ENCODE results near the gene FHL2.

Gene FHL2

DNA sequence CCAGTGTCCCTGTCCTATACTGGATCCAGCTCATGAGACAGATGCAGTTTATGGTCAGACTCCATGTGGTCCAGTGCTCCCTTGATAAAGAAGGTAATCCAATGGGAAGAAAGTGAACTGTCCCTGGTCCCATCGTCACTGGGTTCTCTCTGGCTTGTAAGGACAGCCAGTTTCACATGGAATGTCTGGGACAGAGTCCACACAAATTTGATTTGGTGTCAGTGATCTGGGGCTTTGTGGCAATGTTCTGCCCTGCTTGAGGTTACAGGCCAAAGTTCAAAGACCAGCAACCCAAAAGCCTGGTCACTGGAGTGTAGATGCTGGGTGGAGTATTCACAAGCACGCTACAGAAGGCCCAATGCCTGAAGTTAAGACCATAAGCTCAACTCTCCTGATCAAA, 22.2 kb upstream of the FHL2 start:
- no peak for DNase-seq

DNA sequence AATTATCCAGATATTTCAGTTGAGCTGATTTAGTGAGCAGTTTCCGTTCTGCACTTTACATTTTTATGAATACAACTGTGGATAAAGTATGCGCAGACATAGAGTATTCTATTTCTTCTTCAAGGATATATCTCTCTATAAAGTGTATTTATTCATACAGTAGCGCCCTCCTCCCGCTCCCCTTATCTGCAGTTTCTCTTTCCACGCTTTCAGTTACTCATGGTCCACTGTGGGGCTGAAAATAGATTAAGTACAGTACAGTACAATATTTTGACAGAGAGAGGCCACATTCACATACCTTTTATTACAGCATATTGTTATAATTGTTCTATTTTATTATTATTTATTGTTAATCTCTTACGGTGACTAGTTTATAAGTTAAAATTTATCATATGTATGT, 19.7 kb upstream of the FHL2 start:
- DNase-seq = no peak

DNA sequence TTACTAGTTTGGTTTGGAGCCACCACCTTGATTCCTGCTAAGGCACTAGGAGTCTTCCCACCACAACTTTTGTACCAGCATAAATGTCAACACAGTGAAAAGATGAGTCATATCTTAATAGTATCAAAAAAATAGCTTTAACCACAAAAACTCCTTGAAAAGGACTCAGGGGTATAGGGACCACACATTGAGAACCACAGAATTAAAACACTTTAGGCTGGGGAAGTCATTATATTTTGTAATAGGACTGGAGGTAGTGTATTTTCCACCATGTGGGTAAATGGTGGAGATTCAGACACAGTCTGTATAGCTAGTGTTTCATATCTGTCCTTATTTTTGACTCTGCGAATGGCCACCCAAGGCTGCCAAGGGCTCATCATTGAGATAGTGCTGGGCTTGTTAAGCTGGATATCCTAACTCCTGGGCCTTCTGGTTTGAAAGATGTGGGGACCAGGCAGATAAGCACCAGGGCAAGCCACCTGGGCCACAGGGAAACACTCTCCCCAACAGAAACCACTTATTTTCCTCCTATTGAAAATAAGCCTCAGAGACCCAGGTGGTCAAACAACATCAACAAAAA, 19.1 kb upstream of the FHL2 start:
- no peak for DNase-seq

DNA sequence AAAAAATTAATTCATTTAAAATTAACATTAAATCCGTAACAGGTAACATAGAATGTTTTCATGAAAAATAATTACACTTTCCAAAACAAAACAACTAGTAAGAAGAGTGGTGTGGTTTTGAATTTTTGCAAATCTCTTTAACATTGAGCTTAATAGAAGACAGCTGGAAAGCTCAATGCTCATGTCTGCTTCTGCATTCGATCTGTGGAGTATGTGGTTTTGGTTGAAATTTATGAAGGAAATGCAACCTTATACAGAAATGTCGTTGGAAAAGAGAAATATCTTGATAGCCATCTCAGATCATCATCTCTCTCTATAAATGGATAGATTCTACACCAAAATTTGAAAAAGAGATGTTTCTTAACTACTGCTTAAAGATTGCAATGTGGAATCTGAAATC, 17.3 kb upstream of the FHL2 start:
- DNase-seq = no peak

DNA sequence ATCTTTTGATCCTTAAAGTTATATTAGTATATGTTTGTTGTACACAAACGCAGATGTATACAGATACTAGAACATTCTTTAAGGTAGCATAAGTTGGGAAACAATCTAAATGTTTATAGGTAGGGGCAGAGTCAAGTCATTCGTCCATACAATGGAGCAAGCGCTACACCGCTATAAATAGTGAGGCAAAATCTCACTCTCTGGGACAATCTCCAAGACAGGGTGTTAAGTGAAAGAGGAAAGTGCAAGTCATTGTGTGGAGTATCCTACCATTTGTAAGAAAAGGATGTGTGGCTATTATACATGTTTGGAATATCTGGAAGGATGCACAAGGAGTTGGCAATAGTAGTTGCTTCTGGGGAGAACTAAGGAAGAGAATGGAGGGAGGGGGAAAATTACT, 16.2 kb upstream of the FHL2 start:
- DNase-seq = no peak

DNA sequence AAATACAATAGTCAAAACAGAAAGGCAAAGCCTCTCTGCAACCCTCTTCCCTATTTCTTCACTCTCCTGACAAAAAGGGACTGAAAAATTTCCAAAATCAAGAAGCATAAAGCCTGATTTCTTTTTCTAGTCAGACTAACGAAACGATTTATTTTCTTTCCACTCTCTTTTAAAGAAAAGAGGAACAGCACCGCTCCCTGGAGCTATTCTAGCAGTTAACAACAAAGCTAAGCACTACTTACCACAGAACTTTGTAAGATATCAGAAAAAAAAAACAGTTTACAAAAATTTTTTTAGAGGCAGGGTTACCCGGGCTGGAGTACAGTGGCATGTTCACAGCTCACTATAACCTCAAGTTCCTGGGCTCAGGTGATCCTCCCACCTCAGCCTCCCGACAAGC, 14.4 kb upstream of the FHL2 start:
- no peak for DNase-seq

DNA sequence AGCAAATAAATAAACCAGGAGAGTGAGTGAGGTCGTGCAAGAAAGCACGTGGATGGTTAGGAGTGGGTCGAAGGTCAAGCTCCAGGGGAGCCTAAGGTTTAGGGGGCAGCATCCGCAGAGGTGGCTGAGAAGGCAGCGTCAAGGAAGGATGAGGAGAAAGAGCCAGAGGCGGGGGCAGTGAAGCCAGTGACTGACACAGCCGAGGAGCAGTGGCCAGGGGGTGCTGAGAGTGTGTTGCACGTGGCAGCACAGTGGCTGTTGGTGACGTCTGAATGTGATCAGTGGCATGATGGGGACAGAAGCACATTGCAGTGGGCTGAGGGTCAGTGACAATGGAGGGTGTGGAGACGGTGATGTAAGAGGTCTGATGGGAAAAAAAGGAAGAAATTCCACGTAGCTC, 13.7 kb upstream of the FHL2 start:
- DNase-seq = no peak

DNA sequence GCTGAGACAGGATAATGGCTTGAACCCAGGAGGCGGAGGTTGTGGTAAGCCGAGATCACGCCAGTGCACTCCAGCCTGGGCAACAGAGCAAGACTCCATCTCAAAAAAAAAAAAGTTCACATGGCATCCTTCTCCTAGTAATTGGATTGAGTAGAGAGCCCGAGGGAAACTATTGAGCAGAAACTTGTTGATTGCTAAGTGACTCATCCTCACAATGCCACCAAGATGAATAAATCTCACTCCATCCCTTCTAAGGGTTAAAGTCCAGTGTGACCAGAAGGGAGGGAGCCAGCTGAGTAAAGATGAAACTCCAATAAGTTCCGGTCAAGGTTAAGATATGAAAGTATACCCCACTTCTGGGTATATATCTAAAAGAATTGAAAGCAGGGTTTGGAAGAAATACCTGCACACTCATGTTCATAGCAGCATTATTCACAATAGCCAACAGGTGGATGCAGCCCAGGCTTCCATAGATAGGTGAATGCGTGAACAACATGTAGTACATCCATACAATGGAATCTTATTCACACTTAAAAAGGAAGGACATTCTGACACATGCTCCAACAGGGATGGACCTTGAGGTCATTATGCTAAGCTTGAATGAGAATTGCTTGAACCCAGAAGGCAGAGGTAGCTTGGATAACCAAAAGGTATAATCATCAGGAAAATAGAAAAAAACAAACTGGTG, 13.0 kb upstream of the FHL2 start:
- DNase-seq = no peak

DNA sequence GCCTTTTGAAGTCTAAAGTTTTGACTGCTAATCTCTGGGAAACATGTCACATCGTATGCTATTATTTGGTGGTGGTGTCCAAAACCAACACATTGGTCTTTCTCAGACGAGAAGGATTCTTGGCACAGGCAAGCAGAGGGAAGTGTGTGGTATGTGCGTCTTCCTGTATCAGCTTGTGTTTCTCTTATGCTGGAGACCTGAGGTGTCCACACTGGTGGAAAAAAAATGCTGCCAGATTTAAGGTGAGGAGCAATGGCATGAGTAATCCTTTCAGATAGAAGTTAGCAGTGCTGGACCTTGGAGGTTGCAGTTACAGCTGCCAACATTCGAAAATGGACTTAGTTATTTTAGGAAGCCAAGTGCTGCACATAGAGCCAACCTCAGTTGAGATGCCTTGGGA, 11.7 kb upstream of the FHL2 start:
- no peak for DNase-seq

DNA sequence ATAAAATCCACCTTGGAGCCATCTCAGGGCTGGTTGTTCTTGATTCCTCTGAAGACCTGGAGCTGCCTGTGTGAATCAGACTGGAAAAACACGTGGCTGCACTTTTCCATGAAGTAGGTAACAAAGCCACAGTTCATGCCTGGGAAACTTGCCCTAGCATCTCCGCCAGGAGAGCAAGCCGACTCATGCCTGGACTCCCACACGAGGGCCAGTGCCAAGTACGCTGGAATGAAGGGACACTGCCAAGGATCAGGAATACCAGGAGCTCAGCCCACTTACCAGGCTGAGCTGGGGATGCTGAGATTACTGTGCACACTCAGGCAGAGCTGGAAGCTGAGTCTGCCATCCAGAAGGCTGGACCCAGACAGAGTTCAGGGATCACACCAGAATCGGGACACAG, 10.9 kb upstream of the FHL2 start:
- no peak for DNase-seq

DNA sequence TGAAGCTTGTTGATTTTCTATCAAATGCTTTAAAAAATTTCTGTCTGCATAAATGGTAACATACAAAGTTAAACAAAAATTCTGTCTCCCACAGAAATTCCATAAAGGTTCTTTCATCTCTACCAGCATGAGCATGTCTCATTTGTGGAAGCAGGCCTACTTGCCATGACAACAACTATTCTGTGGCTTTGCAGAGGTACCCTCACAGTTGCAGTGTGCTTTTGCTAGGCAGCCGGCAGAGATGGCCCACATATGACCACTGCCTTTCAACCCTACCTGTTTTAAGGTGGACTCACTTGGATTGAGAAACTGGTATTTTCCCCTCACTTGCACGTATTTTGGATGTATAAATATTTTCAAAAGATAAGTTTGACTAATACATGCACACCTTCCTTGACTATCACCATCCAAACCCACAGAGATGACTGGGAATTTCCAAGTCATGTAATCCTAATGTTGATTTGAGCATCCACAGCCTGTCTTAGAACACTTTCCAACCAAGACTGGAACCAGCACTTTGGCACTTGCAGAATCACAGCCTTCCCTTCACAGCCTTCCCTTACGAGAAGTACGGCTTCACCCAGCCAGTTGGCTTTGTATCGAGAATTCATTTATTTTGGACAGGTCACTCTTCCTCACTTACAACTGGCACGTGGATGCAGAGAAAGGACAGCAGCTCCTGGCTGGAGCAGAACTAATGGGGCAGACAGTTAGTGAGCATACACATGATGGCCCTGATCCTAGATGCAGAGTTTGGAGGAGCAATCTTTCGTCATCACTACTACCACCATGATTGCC, 9.3 kb upstream of the FHL2 start:
- no peak for DNase-seq

DNA sequence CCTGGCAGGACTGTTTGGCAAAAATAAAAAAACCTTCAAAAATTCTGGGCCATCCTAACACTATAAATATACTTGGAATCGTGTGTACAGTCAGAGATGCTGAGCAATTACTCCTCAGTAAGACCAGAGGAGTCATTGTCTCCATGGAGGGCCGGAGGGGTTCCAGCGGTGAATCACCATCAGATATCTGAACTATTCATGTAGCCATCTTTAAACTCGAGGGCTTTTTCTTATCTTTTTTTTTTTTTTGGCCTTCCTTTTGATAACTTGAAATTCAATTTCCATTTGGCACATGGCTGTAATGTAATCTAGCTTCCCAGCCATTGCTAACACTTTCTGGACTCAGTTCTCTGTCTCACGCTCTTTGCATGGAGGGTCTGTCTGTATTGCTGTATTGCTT, 7.4 kb upstream of the FHL2 start:
- no peak for DNase-seq

DNA sequence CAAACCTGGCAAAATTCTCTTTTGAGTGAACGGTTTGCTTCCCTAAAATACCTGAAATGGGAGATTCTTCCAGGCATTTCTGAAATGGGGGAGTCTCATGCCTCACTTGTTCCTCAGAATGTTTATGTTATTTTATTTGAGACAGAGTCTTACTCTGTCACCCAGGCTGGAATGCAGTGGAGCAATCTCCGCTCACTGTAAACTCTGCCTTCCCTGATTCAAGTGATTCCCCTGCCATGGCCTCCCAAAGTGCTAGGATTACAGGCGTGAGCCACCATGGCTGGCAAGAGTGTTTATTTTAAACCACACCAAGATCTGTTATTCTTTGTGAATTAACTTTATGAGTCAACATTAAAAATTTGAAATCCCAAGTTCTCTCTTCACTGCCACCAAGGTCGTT, 6.4 kb upstream of the FHL2 start:
- DNase-seq = no peak

DNA sequence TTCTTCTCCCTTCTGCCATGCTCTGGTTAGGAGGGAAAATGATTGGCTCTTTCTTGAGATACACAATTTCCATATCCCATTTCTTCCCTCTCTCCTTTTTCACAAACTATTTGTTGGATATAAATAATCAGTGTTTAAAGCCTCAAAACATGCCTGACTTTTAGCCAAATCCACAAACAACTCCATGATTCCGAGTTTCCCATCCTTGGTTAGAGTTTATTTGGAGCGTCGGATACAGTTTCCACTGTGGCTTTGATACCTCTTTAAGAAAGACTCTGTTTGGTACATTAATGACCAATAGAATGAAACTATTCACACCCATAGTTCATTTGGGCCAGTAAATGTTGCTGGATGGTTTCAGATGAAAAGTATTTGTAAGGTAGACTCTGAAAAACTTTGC, 5.9 kb upstream of the FHL2 start:
- DNase-seq = no peak

DNA sequence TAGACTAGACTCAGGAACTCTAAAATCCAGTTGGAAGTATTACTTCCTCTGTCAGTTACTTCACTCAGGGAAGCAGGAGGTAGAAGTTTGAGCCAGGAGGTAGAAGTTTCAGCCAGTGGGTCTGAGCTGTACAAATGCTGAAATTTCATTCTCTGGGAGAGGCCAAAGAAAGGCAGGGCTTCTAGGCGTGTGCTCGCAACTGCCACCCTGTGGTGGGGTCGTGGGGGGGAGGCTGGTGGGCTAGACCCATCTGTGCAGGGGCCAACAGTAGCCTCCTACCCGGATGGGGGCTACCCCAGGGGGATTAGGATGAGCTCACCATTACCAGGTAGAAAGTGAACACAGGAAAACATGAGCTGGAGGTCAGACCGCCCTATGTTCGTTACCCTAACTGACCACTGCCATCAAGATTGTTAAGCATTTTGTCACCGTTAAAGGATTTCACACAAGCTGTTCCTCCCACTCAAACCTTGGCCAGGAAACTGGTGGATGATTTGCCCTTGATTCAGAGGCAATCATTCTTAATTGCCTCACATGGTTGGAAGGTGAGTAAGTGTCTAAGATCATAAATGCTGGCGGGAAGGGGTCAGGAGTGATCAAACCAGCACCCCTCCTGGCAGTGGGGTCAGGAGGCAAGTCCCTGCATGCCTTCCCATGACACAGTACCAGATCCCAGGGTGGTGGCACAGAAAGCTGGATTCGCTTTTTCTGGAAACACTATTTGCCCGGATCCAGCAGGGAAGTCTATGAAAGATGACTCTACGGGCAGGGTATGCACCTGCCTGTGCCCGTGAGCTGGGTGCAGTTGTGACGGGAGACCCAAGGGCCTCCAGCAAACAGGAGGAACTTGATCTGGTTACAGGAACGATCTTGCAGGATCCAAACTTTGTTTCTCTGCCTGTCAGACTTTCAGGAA, 5.2 kb upstream of the FHL2 start:
- DNase-seq = no peak

DNA sequence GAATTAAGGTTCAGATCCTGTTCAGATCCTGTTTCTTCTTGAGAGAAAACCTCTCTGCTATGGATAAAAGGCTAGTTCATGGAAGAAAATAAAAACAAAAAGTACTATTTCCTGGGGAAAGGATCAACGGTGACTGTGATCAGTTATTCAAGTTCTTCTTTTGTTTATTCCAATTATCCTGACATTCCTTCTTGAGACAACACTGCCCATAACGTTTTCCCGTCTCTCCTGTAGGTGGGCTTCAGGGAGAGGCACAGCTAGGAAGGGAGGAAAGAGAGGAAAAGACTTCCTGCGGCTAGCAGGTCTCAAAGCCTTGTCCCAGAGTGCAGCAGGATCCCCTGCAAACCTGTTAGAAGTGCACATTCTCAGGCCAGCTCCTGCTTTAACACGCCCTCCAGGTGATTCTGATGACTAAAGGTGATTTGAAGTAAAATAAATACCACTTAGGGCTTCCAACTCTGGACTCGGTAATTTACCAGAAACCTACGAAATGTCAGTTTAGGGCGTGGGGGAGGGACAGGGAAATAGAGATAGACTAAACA, 4.5 kb upstream of the FHL2 start:
- no peak for DNase-seq

DNA sequence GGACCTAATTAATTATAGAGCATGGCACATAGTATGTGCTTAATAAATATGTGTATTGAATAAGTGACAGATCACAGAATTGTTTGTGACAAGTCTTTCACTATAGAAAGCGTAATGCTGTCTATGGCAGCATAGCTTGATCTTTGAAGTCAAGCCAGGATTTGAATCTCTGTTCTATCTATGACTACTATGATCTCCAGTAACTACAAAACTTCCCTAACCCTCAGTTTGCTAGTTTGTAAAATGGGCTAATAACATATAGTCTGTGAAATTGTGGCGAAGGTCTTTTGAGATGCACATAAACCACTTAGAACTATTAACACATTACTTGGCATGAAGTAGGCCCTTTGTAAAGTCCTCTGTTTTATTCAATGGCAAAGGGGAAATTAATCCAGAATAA, 4.0 kb upstream of the FHL2 start:
- DNase-seq = no peak

DNA sequence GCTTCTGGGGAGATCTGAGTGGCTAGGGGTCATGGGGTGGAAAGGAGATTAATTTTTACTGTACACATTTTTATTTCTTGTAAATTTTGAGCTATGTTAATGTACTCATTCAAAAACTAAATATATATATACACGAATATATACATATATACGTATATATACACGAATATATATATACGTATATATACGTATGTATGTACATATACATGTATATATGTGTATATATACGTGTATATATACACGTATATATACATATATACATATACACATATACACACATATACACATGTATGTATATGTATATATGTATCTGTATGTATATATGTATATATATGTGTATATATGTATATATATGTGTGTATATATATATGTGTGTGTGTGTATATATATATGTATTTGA, 3.0 kb upstream of the FHL2 start:
- no peak for DNase-seq

DNA sequence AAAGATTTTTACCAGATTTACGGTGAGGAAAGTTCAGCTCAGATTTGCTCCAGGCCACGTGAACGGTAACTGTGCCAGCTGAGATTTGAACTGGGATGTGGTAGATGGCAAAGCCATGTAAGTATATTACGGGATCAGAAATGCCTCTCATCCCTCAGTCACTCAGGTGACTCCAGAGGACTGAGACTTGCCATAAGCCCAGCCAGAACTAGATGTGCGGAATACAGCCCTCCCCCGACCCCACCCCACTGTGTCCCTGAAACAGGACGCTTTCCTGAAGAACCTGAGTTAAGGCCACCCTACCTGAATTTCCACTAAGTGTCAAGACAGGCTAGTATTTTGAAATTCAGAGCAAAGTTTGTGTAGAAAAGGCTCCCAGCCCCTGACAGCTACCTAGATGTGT, 1.3 kb upstream of the FHL2 start:
- no peak for DNase-seq

DNA sequence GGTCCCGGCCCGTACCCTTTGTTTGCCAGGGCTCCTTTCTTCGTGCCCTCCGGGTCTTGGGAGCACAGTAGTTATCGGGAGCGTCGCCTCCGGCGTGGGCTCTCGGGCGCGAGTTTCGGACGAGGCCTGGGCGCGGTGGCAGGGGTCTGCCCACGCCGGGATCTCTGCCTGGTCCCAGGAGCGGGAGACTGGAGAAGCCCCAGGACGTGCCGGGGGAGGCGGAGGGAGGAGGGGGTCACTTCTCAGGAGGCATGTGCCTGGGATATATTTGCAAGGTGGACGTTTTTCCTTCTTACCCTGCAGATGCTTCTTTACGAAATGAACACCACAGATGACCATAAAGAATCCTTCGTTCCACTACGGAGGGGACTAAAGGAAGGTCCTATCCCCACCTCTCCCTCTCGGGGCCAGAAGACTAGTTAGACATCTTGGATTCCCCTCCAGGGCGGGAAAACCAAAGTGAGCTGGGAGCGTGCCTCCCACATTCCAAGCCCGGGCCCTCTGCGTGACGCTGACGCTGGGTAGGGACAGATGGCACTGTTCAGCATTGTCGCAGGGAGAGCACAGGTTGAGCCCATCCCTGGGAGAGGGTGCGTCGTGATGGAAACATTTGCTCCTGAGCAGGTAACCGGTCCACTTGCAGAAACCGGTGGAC, 483 bp upstream of the FHL2 start:
- no peak for DNase-seq

DNA sequence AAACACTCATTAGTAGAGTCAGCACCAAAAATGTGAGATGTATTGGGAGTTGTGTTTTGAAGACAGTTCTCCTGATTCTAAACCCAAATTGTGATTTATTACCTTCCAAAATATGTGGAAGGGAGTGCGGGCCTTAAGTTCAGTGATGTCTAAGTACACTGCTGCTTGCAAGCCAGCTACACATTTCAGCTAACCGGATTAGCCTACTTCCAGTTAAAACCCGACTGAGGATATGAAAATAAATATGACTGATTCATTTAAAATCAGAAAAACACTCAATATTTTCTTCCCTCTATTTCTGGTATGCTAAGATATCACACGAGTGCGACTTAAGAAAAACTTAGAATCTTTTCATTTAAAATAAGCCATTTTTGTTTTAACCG, 907 bp downstream of the FHL2 start:
- no peak for DNase-seq

DNA sequence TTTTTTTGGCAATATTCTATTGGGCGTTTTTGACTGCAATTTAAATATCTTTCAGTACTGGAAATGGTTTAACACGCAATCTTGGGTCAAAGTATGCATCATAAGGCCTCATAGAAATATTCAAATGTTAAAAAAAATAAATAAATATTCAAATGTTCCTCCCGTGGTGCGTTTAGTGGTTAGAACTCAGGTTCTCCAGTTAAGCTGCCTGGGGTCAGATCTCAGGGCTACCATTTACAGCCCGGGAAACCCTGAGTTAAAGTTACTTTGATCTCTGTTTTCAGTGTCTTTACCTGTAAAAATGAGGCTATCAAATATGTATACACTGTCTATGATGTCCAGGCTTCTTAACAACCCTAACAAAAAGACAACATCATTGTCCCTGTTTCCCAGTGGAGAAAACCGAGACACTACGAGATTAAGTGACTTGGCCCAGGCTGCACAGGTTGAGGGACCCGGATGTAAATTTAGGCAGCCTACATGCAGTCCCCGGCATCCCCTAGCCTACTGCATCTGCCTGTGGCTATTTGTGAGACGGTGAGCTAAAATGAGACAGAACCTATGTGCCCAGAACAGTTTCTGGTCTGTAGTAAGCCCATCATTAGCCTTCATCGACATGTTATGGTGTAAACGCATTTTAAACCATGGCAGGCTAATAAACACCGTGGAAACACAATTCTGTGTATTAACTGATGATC, 1.7 kb downstream of the FHL2 start:
- no peak for DNase-seq
